Lung (tissue), 12 donors: ENCODE measurements around the gene DCHS2. TPM values are rescaled to one million over a fixed set of nuclear protein-coding genes. Genes with fewer than 3 reads are reported as not detected.

ENCODE experiments used
- ATAC-seq: fragments of 200-7000 bp; cut with Tn5 transposase; one replicate; pipeline ENCODE4 v1.9.1; 2020; ENCODE audit warnings: moderate number of reproducible peaks; ENCODE audit not compliant: insufficient read depth, low FRiP score
- DNase-seq, 3 donors: peaks; one replicate each; pipeline ENCODE4 v3.0.0-alpha.2; 2013 to 2017
- H3K27ac ChIP-seq, 2 donors: one replicate each; pipeline ENCODE4 v1.5.1; 2013; ENCODE audit warnings: mild to moderate bottlenecking in 2 of 2, moderate library complexity in 2 of 2, control low read depth in 1 of 2, inconsistent platforms in 1 of 2, low read depth in 1 of 2, low read length in 1 of 2
- H3K27me3 ChIP-seq, 3 donors: one replicate each; pipeline ENCODE4 v1.5.1; 2013; ENCODE audit warnings: low read length in 2 of 3; ENCODE audit not compliant: control insufficient read depth in 3 of 3, insufficient read depth in 3 of 3
- H3K36me3 ChIP-seq, 4 donors: one replicate each; pipeline ENCODE4 v1.5.1; 2013; ENCODE audit warnings: low read length in 4 of 4, mild to moderate bottlenecking in 1 of 4, moderate library complexity in 1 of 4; ENCODE audit not compliant: control insufficient read depth in 4 of 4, insufficient read depth in 4 of 4
- H3K4me1 ChIP-seq, 5 donors: one replicate each; pipeline ENCODE4 v1.5.1; 2013; ENCODE audit warnings: low read length in 5 of 5, mild to moderate bottlenecking in 2 of 5, moderate library complexity in 1 of 5; ENCODE audit not compliant: control insufficient read depth in 5 of 5, insufficient read depth in 5 of 5
- H3K4me3 ChIP-seq: one replicate; pipeline ENCODE4 v1.5.1; 2013; ENCODE audit warnings: mild to moderate bottlenecking, control low read depth, moderate library complexity
- H3K9ac ChIP-seq, 2 donors: one replicate each; pipeline ENCODE4 v1.5.1; 2013; ENCODE audit warnings: low read length in 2 of 2, control low read depth in 1 of 2; ENCODE audit not compliant: insufficient read depth in 1 of 2
- H3K9me3 ChIP-seq, 4 donors: one replicate each; pipeline ENCODE4 v1.5.1; 2013; ENCODE audit warnings: low read length in 3 of 4, mild to moderate bottlenecking in 1 of 4, moderate library complexity in 1 of 4; ENCODE audit not compliant: control insufficient read depth in 4 of 4, insufficient read depth in 3 of 4
- WGBS, 2 donors: extraction: QIAGEN DNeasy Blood & Tissue Kit; methylation state at CpG; one replicate each; pipeline ENCODE4 v1.1.7; 2013; 5-methylcytosine and 5-hydroxymethylcytosine counted together
- polyA plus RNA-seq, 2 donors: library from polyadenylated mRNA; stranded (reverse); fragments of 200-250 nt; gene quantifications; one replicate each; pipeline ENCODE4 v1.2.1, GENCODE V29; 2013
- total RNA-seq, 2 donors: library from RNA; depleted of rRNA in 1 of 2; stranded (reverse); fragments of >200 nt in 1 of 2; gene quantifications; one replicate each; pipeline ENCODE4 v1.2.1, GENCODE V29; 2014 to 2021
- TF ChIP-seq, protein P1 (sequence below): IDR thresholded peaks from 2 replicates; pipeline ENCODE4 v1.5.1; 2012; ENCODE audit warnings: mild to moderate bottlenecking; ENCODE audit errors: control extremely low read depth, extremely low read depth
- donor health status: control.
- donor health status: control.
- donor health status: Bipolar disorder and iron deficiency.
- donor health status: healthy.
- donor health status: DM: yes; HTN: yes; CAD: no.

DCHS2 gene
- total and polyA plus RNA-seq, 4 donors = 0.02 to 13.4 (median 0.53) TPM

DNA sequence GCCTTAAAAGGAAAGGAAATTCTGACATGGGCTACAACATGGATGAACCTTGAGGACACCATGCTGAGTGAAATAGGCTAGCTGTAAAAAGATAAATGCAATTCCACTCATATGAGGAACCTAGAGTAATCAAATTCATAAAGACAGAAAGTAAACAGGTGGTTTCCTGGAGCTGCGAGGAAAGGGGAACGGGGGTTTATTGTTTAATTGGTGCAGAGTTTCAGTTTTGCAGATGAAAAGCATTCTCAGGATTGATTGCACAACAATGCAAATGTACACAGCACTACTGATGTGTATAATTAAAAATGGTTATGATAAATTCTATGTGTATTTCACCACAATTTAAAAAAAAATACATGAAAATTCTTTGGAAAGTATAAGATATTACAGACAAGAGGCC, 34.6 kb upstream of the DCHS2 start:
- peaks cover 0 to 6% (median 3%) of the 10 kb centered on the region in 5 donors for H3K4me1 ChIP-seq
- ATAC-seq (no peak), DNase-seq (no peak)
- H3K27me3 ChIP-seq = no peaks in the 10 kb centered on the region
- H3K27ac ChIP-seq = no peak overlapping the region
- 4 to 14% methylated on average over 2 of the region's 2 CpGs for WGBS, 2 donors
- TF ChIP-seq, protein P1, sequence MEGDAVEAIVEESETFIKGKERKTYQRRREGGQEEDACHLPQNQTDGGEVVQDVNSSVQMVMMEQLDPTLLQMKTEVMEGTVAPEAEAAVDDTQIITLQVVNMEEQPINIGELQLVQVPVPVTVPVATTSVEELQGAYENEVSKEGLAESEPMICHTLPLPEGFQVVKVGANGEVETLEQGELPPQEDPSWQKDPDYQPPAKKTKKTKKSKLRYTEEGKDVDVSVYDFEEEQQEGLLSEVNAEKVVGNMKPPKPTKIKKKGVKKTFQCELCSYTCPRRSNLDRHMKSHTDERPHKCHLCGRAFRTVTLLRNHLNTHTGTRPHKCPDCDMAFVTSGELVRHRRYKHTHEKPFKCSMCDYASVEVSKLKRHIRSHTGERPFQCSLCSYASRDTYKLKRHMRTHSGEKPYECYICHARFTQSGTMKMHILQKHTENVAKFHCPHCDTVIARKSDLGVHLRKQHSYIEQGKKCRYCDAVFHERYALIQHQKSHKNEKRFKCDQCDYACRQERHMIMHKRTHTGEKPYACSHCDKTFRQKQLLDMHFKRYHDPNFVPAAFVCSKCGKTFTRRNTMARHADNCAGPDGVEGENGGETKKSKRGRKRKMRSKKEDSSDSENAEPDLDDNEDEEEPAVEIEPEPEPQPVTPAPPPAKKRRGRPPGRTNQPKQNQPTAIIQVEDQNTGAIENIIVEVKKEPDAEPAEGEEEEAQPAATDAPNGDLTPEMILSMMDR = no peak
- H3K9me3 ChIP-seq = no peaks in the 10 kb centered on the region
- no peaks in the 10 kb centered on the region for H3K36me3 ChIP-seq
- no peak overlapping the region for H3K4me3 ChIP-seq
- no peak overlapping the region for H3K9ac ChIP-seq

DNA sequence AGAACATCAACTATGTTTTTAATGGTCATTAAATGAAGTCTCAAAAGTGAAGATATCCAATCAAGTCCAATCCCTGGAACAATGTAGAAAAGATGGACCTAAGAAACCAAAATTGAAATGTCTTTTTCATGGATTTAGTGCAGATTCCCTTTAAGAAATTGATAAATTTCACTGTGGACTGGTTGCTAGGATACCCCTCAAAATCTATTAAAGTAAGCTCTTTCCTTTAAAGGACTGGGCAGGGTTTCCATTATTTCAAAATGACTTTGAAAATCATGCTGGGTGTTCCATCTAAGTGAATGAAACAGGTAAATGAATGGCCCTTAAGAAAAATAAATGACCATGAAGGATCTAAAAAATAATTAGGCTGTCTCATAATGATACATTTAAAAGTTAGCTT, 30.0 kb upstream of the DCHS2 start:
- DNase-seq = no peak
- TF ChIP-seq, protein P1 = no peak
- H3K9ac ChIP-seq = no peak overlapping the region
- H3K27ac ChIP-seq = no peak overlapping the region
- H3K36me3 ChIP-seq = no peaks in the 10 kb centered on the region
- no peak for ATAC-seq
- H3K4me1 ChIP-seq = peaks cover 0 to 3% (median 0%) of the 10 kb centered on the region in 5 donors
- H3K27me3 ChIP-seq = no peaks in the 10 kb centered on the region
- no peak overlapping the region for H3K4me3 ChIP-seq
- H3K9me3 ChIP-seq = no peaks in the 10 kb centered on the region

DNA sequence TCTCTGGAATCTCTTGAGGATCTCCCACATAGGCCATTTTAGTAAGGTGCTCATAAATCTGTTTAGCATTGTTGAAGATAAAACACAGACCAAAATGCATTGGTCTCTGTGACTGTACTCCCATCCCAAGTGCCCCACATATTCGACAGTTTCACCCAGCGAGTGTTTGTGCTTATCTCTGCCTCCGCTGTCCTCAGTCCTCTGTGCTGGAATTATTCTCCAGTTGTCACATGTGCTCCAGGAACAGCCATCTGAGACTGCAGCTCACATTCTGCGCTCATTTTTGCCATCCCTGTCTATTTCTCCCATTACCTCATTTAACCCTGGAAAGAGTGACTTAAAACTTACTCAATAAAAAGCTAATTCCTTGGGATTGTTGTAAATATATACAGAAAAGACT, 27.6 kb upstream of the DCHS2 start:
- ATAC-seq = no peak
- Histone ChIP-seq H3K4me1 (peaks cover 0 to 9% (median 0%) of the 10 kb centered on the region in 5 donors), H3K9ac (no peak overlapping the region), H3K9me3 (no peaks in the 10 kb centered on the region), H3K27ac (no peak overlapping the region), H3K4me3 (no peak overlapping the region), H3K27me3 (no peaks in the 10 kb centered on the region), H3K36me3 (no peaks in the 10 kb centered on the region)
- 76 to 89% methylated on average over 4 of the region's 4 CpGs for WGBS, 2 donors
- no peak for DNase-seq
- TF ChIP-seq, protein P1 = no peak

DNA sequence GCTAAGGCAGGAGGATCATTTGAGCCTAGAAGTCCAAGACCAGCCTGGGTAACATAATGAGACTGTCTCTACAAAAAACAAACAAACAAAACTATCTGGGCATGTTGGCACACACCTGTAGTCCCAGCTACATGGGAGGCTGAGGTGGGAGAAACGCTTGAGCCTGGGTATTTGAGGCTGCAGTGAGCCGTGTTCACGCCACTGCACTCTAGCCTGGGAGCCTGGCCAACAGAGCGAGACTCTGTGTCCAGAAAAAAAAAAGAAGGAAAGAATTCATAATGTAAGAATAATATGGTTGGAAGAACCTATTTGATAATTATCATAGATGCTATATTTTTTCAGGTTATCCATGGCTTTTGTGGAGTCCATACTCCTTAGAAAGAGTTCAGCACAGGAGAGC, 26.0 kb upstream of the DCHS2 start:
- Histone ChIP-seq H3K4me3 (no peak overlapping the region), H3K9me3 (no peaks in the 10 kb centered on the region), H3K27me3 (no peaks in the 10 kb centered on the region), H3K27ac (no peak overlapping the region), H3K4me1 (peaks cover 0 to 9% (median 0%) of the 10 kb centered on the region in 5 donors), H3K9ac (no peak overlapping the region), H3K36me3 (no peaks in the 10 kb centered on the region)
- 71 to 85% methylated on average over 4 of the region's 4 CpGs for WGBS, 2 donors
- TF ChIP-seq, protein P1 = no peak
- DNase-seq (no peak), ATAC-seq (no peak)
